HG02623 (cell line): Measurements from ENCODE around the gene MAST3.

Source experiments
- ATAC-seq: cut with Tn5 transposase; IDR thresholded peaks from one replicate; pipeline ENCODE4 v1.9.1; 2021; ENCODE audit warnings: moderate library complexity; ENCODE audit not compliant: unreplicated experiment

The MAST3 gene

GRCh38 chr19:18109733-18110608 lies 12.4 kb downstream of the MAST3 start:
- ATAC-seq = no peak

GRCh38 chr19:18110609-18111232 lies 13.1 kb downstream of the MAST3 start:
- no peak for ATAC-seq

GRCh38 chr19:18112989-18113478 lies 15.5 kb downstream of the MAST3 start:
- ATAC-seq = no peak

- ATAC-seq = no peak
Measured at GRCh38 chr19:18113827-18114226, 16.2 kb downstream of the MAST3 start.

- no peak for ATAC-seq
Measured at GRCh38 chr19:18114483-18114882, 16.9 kb downstream of the MAST3 start.

- ATAC-seq = no peak
Measured at GRCh38 chr19:18117364-18117691, 19.8 kb downstream of the MAST3 start.

- ATAC-seq = peak; percentile 73
Measured at GRCh38 chr19:18117692-18118378, 20.3 kb downstream of the MAST3 start.

- no peak for ATAC-seq
Measured at GRCh38 chr19:18118420-18119012, 20.9 kb downstream of the MAST3 start.

- ATAC-seq = no peak
Measured at GRCh38 chr19:18119013-18119716, 21.6 kb downstream of the MAST3 start.

- ATAC-seq = no peak
Measured at GRCh38 chr19:18119717-18120105, 22.1 kb downstream of the MAST3 start.

- no peak for ATAC-seq
Measured at GRCh38 chr19:18120127-18120526, 22.5 kb downstream of the MAST3 start.

GRCh38 chr19:18121166-18121565 lies 23.6 kb downstream of the MAST3 start:
- no peak for ATAC-seq

- ATAC-seq = no peak
Measured at GRCh38 chr19:18122424-18122823, 24.8 kb downstream of the MAST3 start.

GRCh38 chr19:18122860-18123795 lies 25.6 kb downstream of the MAST3 start:
- no peak for ATAC-seq

- no peak for ATAC-seq
Measured at GRCh38 chr19:18123819-18124218, 26.2 kb downstream of the MAST3 start.

GRCh38 chr19:18126097-18126496 lies 28.5 kb downstream of the MAST3 start:
- no peak for ATAC-seq

- ATAC-seq = no peak
Measured at GRCh38 chr19:18128044-18128443, 30.5 kb downstream of the MAST3 start.

- ATAC-seq = no peak
Measured at GRCh38 chr19:18128805-18129204, 31.2 kb downstream of the MAST3 start.

- no peak for ATAC-seq
Measured at GRCh38 chr19:18130523-18131242, 33.1 kb downstream of the MAST3 start.
